Measurements from ENCODE around the gene PRCD. TPM values are rescaled to one million over a fixed set of nuclear protein-coding genes. Genes with fewer than 3 reads are reported as not detected.

PRCD gene
- total and polyA plus RNA-seq, 2 donors from 2014 or later, result 2.2 TPM; not detected in 1

GRCh38 chr17:76573096-76573495 lies 33.3 kb downstream of the PRCD start:
- H3K36me3 ChIP-seq (ENCODE audit: control insufficient read depth in 2 of 3, insufficient read depth in 3 of 3, low read length in 3 of 3), result no peaks in the 10 kb centered on the region
- no peak overlapping the region for H3K27ac ChIP-seq (ENCODE audit: low read depth in 2 of 2, low read length in 2 of 2)
- FAIRE-seq (no peak), DNase-seq (peak in 1 of 5 donors; percentile 54)
- peaks cover 0 to 6% (median 1%) of the 10 kb centered on the region in 3 donors for H3K4me1 ChIP-seq (ENCODE audit: control insufficient read depth in 2 of 3, insufficient read depth in 2 of 3, low read depth in 1 of 3, low read length in 3 of 3)
- H3K9ac ChIP-seq (ENCODE audit: low read length in 3 of 3), result no peak overlapping the region
- H3K4me3 ChIP-seq (ENCODE audit: low read length in 3 of 3), result no peak overlapping the region
- H3K27me3 ChIP-seq (ENCODE audit: control insufficient read depth, insufficient read depth, low read length), result no peaks in the 10 kb centered on the region
- TF ChIP-seq CTCF (IDR thresholded peaks at IDR 0.05; ENCODE audit: borderline replicate concordance, extremely low read depth, insufficient read depth), result no peak
- H3K9me3 ChIP-seq (ENCODE audit: control insufficient read depth in 2 of 3, insufficient read depth in 1 of 3, low read length in 3 of 3), result no peaks in the 10 kb centered on the region
- intact Hi-C loops (cut with DNase I), result no loop called here

- Histone ChIP-seq H3K4me1 (ENCODE audit: control insufficient read depth in 2 of 3, insufficient read depth in 2 of 3, low read depth in 1 of 3, low read length in 3 of 3) (no peaks in the 10 kb centered on the region), H3K9ac (ENCODE audit: low read length in 3 of 3) (no peak overlapping the region), H3K36me3 (ENCODE audit: control insufficient read depth in 2 of 3, insufficient read depth in 3 of 3, low read length in 3 of 3) (no peaks in the 10 kb centered on the region), H3K27me3 (ENCODE audit: control insufficient read depth, insufficient read depth, low read length) (no peaks in the 10 kb centered on the region), H3K4me3 (ENCODE audit: low read length in 3 of 3) (no peak overlapping the region), H3K27ac (ENCODE audit: low read depth in 2 of 2, low read length in 2 of 2) (no peak overlapping the region), H3K9me3 (ENCODE audit: control insufficient read depth in 2 of 3, insufficient read depth in 1 of 3, low read length in 3 of 3) (no peaks in the 10 kb centered on the region)
- TF ChIP-seq CTCF (IDR thresholded peaks at IDR 0.05; ENCODE audit: borderline replicate concordance, extremely low read depth, insufficient read depth), result no peak
- intact Hi-C loops (cut with DNase I), result no loop called here
- DNase-seq (no peak), FAIRE-seq (no peak)
Measured at GRCh38 chr17:76574166-76574565, 34.3 kb downstream of the PRCD start.

GRCh38 chr17:76575570-76575969 lies 35.7 kb downstream of the PRCD start:
- H3K27me3 ChIP-seq (ENCODE audit: control insufficient read depth, insufficient read depth, low read length), result no peaks in the 10 kb centered on the region
- H3K36me3 ChIP-seq (ENCODE audit: control insufficient read depth in 2 of 3, insufficient read depth in 3 of 3, low read length in 3 of 3), result no peaks in the 10 kb centered on the region
- no peak for FAIRE-seq
- H3K9me3 ChIP-seq (ENCODE audit: control insufficient read depth in 2 of 3, insufficient read depth in 1 of 3, low read length in 3 of 3), result no peaks in the 10 kb centered on the region
- H3K9ac ChIP-seq (ENCODE audit: low read length in 3 of 3), result no peak overlapping the region
- H3K27ac ChIP-seq (ENCODE audit: low read depth in 2 of 2, low read length in 2 of 2), result no peak overlapping the region
- no peaks in the 10 kb centered on the region for H3K4me1 ChIP-seq (ENCODE audit: control insufficient read depth in 2 of 3, insufficient read depth in 2 of 3, low read depth in 1 of 3, low read length in 3 of 3)
- no peak for TF ChIP-seq CTCF (IDR thresholded peaks at IDR 0.05; ENCODE audit: borderline replicate concordance, extremely low read depth, insufficient read depth)
- DNase-seq, result peak in 1 of 5 donors; percentile 14
- H3K4me3 ChIP-seq (ENCODE audit: low read length in 3 of 3), result no peak overlapping the region
- intact Hi-C loops (cut with DNase I), result no loop called here

GRCh38 chr17:76576189-76576588 lies 36.3 kb downstream of the PRCD start:
- DNase-seq, result no peak
- Histone ChIP-seq H3K9ac (ENCODE audit: low read length in 3 of 3) (no peak overlapping the region), H3K27me3 (ENCODE audit: control insufficient read depth, insufficient read depth, low read length) (no peaks in the 10 kb centered on the region), H3K27ac (ENCODE audit: low read depth in 2 of 2, low read length in 2 of 2) (no peak overlapping the region), H3K4me1 (ENCODE audit: control insufficient read depth in 2 of 3, insufficient read depth in 2 of 3, low read depth in 1 of 3, low read length in 3 of 3) (no peaks in the 10 kb centered on the region), H3K36me3 (ENCODE audit: control insufficient read depth in 2 of 3, insufficient read depth in 3 of 3, low read length in 3 of 3) (no peaks in the 10 kb centered on the region), H3K4me3 (ENCODE audit: low read length in 3 of 3) (no peak overlapping the region), H3K9me3 (ENCODE audit: control insufficient read depth in 2 of 3, insufficient read depth in 1 of 3, low read length in 3 of 3) (no peaks in the 10 kb centered on the region)
- intact Hi-C loops (cut with DNase I), result no loop called here
- TF ChIP-seq CTCF (IDR thresholded peaks at IDR 0.05; ENCODE audit: borderline replicate concordance, extremely low read depth, insufficient read depth), result no peak
- no peak for FAIRE-seq
